Esophagus squamous epithelium (tissue), 4 donors: ENCODE data around the gene TROAP.

ENCODE experiments used
- POLR2A ChIP-seq, 4 donors: fragments of 450-650 bp; IDR thresholded peaks; one replicate each; pipeline ENCODE4 v1.6.1; 2017; ENCODE audit warnings: antibody characterized with exemption in 4 of 4, mild to moderate bottlenecking in 4 of 4, moderate library complexity in 3 of 4
- TF ChIP-seq, protein P1 (sequence below), 6 experiments: fragments of 450-650 bp in 4 of 6; fragments of 200-600 bp in 2 of 6; sonication (generic) in 2 of 6; IDR thresholded peaks; one replicate each; pipeline ENCODE4 v1.5.1; 2016 to 2019; ENCODE audit warnings: antibody characterized with exemption in 6 of 6, mild to moderate bottlenecking in 4 of 6, moderate library complexity in 4 of 6

DNA sequence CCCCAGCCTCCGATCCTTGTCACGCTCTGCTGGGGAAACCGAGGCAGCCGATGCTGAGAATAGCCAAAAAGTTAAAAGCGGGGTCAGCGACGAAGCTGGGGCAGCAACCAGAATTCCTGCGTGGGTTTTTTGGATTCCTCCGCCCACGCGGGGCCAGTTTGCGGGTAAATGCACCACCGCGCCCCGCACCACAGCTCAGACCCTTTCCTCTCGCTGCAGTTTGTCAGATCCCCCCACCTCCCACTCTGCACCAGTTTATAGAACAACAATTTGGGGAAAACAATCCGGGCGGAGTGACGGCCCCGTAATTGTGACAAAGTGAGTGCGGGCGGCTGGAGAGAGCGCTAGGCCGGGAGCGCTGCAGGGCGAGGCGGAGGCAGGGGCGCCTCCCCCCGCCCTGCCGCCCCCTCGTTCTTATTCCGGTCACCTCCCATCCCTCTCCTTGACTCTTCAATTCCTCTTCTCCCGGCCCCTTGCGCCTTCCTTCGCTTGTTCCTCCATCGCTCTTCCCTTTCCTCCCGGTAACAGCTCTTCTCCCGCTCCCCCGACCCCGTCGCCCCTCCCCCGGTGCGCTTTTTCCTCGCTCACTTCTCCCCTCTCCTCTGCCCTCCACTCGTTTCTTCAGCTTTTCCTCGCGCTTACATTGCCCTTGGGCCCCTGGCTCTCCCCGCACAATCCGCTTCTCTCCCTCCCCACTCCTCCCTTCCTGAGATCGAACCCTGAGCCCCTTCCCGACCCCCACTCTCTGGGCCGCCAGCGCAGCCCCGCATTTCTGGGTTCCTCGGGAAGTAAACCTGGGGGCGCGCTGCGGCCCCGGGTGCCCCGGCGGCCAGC, 23.0 kb downstream of the TROAP start:
- TF ChIP-seq, protein P1, sequence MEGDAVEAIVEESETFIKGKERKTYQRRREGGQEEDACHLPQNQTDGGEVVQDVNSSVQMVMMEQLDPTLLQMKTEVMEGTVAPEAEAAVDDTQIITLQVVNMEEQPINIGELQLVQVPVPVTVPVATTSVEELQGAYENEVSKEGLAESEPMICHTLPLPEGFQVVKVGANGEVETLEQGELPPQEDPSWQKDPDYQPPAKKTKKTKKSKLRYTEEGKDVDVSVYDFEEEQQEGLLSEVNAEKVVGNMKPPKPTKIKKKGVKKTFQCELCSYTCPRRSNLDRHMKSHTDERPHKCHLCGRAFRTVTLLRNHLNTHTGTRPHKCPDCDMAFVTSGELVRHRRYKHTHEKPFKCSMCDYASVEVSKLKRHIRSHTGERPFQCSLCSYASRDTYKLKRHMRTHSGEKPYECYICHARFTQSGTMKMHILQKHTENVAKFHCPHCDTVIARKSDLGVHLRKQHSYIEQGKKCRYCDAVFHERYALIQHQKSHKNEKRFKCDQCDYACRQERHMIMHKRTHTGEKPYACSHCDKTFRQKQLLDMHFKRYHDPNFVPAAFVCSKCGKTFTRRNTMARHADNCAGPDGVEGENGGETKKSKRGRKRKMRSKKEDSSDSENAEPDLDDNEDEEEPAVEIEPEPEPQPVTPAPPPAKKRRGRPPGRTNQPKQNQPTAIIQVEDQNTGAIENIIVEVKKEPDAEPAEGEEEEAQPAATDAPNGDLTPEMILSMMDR (IDR thresholded peaks at IDR 0.05) = no peak
- no peak for TF ChIP-seq POLR2A (IDR thresholded peaks at IDR 0.05)
